GM20000 (cell line): Measurements from ENCODE around the gene FKBP4.

ENCODE experiments used
- DNase-seq: peaks from one replicate; pipeline ENCODE4 v3.0.0; 2012; ENCODE audit warnings: low spot score
- CTCF ChIP-seq: IDR thresholded peaks from 2 replicates; pipeline ENCODE4 v1.5.1; 2012; ENCODE audit warnings: mild to moderate bottlenecking, control low read depth; ENCODE audit errors: extremely low read depth, missing control alignments

FKBP4 gene, protein sequence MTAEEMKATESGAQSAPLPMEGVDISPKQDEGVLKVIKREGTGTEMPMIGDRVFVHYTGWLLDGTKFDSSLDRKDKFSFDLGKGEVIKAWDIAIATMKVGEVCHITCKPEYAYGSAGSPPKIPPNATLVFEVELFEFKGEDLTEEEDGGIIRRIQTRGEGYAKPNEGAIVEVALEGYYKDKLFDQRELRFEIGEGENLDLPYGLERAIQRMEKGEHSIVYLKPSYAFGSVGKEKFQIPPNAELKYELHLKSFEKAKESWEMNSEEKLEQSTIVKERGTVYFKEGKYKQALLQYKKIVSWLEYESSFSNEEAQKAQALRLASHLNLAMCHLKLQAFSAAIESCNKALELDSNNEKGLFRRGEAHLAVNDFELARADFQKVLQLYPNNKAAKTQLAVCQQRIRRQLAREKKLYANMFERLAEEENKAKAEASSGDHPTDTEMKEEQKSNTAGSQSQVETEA

GRCh38 chr12:2794736-2795289 is at the start of gene FKBP4:
Gene FKBP4, plus strand, starts transcription at chr12:2794970. Its CDS starts 170 bp downstream, at chr12:2795140.
- DNase-seq = peak; percentile 98
- no peak for TF ChIP-seq CTCF

DNA sequence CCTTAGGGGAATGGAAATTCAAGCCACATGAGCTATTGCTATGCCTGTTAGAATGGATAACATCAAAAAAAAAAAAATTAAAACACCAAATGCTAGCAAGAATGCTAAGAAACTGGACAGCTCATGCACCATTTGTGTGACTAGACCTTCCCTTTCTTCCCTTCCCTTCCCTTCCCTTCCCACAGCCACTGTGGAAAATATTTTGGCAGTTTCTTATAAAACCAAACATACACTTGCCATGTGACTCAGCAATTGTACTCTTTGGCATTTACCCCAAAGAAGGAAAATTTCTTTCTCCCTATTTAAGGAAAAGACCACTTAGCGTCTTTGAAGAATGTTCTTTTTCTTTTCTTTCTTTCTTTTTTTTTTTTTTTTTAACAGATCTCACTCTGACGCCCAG is 49.1 kb upstream of the FKBP4 start:
- no peak for TF ChIP-seq CTCF

DNA sequence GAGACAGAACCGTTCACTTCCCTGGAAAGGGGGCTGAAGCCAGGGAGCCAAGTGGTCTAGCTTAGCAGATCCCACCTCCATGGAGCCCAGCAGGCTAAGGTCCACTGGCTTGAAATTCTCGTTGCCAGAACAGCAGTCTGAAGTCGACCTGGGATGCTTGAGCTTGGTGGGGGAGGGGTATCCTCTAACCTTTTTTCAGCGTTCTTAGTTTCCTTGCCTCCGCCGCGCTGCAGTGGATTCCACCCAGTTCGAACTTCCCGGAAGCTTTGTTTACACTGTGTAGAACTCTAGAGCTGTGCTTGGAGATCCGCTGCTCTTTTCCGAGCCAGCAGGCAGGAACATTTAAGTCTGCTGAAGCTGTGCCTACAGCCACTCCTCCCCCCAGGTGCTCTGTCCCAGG is 45.2 kb upstream of the FKBP4 start:
- DNase-seq = no peak
- TF ChIP-seq CTCF = no peak

More for the DNA sequence above, 49.1 kb upstream of the FKBP4 start:
- DNase-seq = no peak

GRCh38 chr12:2750185-2750584 is 44.6 kb upstream of the FKBP4 start:
- DNase-seq = no peak
- TF ChIP-seq CTCF = no peak

DNA sequence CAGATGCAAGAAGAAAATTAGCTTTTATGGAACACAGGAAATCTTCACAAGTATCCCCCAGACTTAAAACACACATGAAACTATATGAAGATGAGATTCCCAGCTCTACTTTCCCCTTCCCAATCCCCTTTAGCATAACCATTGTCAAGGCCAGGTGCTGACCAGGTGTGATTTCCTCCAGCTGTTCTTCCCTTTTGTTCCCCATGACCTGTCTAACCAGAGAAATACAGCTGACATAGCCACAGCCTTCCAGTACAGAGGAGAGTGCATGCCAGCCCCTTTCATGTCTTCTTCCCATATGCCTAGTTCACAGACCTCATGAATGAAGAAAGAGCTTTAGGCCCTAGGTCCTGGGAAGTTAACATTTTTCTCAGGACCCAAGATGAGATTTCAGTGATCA is 43.5 kb upstream of the FKBP4 start:
- TF ChIP-seq CTCF = no peak
- DNase-seq = no peak

DNA sequence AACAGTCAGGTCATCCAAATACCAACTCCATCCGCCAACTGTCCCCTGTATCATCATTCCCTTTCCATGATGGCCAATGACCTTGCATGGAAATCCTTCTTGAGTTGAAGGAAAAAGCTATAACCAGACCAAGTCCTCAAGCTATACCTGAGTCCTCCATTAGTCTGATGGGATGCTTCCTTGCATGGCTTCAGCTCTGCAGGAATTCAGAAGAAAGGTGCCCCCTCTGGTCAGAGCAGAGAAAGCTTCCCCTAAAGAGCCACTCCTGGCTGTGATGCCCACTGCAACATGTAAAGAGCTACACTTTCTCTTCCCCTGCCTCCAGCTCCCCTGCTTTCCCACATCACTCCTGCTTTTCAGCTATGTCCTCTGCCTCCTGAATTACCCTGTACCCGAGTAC is 43.1 kb upstream of the FKBP4 start:
- TF ChIP-seq CTCF = no peak

DNA sequence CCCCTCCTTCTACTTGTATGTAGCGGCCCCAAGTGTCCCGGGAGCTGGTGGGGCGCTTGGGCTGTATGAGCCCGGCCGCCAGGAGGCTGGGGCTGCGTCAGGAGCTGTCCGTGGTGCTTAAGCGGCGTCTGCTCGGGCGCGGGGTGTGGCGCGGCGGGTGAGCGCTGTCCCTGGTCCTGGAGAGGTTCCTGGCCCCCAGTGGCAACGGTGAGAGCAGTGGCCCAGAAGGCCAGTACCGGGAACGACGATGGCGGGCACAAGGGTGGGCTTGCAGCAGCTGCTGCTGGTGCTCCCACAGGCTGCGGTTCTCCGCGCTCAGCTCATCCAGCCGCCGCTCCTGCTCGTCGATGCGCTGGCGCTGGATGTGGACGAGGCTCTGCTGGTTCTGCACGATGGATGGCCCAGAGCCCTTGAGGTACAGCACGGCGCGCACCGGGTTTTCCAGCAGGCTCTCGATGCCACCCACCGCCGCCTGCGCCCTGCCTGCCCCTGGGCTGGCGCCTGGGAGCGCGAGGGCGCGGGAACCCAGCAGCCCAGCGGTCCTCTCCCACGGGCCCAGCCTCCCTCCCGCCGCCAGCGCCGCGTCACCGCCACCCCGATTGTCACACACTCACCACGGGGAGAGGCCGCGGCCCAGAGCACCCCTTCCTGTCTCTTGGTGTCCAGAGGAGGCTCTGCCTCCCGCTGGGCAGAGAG is 41.9 kb upstream of the FKBP4 start:
- no peak for TF ChIP-seq CTCF
- peak; percentile 81 for DNase-seq

More for the DNA sequence above, 43.1 kb upstream of the FKBP4 start:
- no peak for DNase-seq
